ENCODE measurements around the gene NEK4. TPM values are rescaled to one million over a fixed set of nuclear protein-coding genes. Genes with fewer than 3 reads are reported as not detected.

Gene NEK4
- total and polyA plus RNA-seq, 2 donors (not counting 1 experiment from before 2014, with no cell fraction given) = 9.0 to 33.8 TPM

- H3K4me1 Mint-ChIP-seq = peaks cover 11% of the 10 kb centered on the region
- ATAC-seq (ENCODE audit: low read depth) = no peak
- no peaks in the 10 kb centered on the region for H3K9me3 Mint-ChIP-seq (ENCODE audit: insufficient read depth)
- no peak overlapping the region for H3K4me2 ChIP-seq (replicated peaks; ENCODE audit: low read depth, low read length, poor library complexity, severe bottlenecking)
- intact Hi-C loops (cut with micrococcal nuclease) = no loop called here
- POLR2A ChIA-PET = no interaction called here
- no peaks in the 10 kb centered on the region for H3K79me2 ChIP-seq (ENCODE audit: control insufficient read depth, insufficient read depth, low read length)
- H3K4me3 ChIP-seq (ENCODE audit: control extremely low read depth in 1 of 5, extremely low read depth in 1 of 5, insufficient read depth in 1 of 5, low read depth in 2 of 5, low read length in 4 of 5) = no peak overlapping the region
- CTCF ChIA-PET = interaction anchor here (1.3 to 1.6 kb wide), 2 partner anchors 10 to 14 kb away, joined by 3 read pairs; no protein-coding TSS in a partner anchor
- 93% methylated on average over 10 of the region's 11 CpGs for WGBS (ENCODE audit: insufficient coverage)
- DNase-seq = no peak
- H4K20me1 ChIP-seq (ENCODE audit: control insufficient read depth, insufficient read depth, low read length, poor library complexity, severe bottlenecking) = no peaks in the 10 kb centered on the region
- H3K9ac ChIP-seq (ENCODE audit: low read length) = no peak overlapping the region
- H2AFZ ChIP-seq (ENCODE audit: insufficient read depth, low read depth, low read length, poor library complexity, severe bottlenecking) = no peak overlapping the region
- H3K27ac Mint-ChIP-seq = no peak overlapping the region
- peaks cover 0 to 7% of the 10 kb centered on the region in 2 donors for H3K4me1 ChIP-seq (ENCODE audit: control insufficient read depth in 2 of 2, insufficient read depth in 2 of 2, low read length in 2 of 2)
- H3K27me3 ChIP-seq (replicated peaks in 1 of 4; ENCODE audit: control extremely low read depth in 1 of 4, control insufficient read depth in 3 of 4, insufficient read depth in 4 of 4, low read length in 3 of 4) = no peaks in the 10 kb centered on the region
- H3K36me3 ChIP-seq (replicated peaks in 1 of 2; ENCODE audit: control extremely low read depth in 1 of 2, control insufficient read depth in 1 of 2, extremely low read depth in 1 of 2, insufficient read depth in 2 of 2, low read length in 1 of 2) = peaks cover 0 to 7% of the 10 kb centered on the region in 2 experiments
- H3K9me3 ChIP-seq (ENCODE audit: control extremely low read depth in 1 of 3, control insufficient read depth in 2 of 3, insufficient read depth in 1 of 3, low read length in 2 of 3) = peaks cover 0 to 8% (median 2%) of the 10 kb centered on the region in 3 donors
- TF ChIP-seq EZH2 (IDR thresholded peaks at IDR 0.05; ENCODE audit: borderline replicate concordance, insufficient read depth, low read depth, low read length, poor library complexity, severe bottlenecking) (no peak), CTCF (IDR thresholded peaks at IDR 0.05) (no peak)
- no peak overlapping the region for H3K27ac ChIP-seq (ENCODE audit: low read length in 2 of 2)
- no peak overlapping the region for H3K4me3 Mint-ChIP-seq
- H3K27me3 Mint-ChIP-seq = no peaks in the 10 kb centered on the region
These were observed 54.9 kb downstream of the NEK4 start for GRCh38 chr3:52715714-52716305.

Measured in B cell (primary cell).